ENCODE measurements around the gene S100A7A. TPM values are rescaled to one million over a fixed set of nuclear protein-coding genes. Genes with fewer than 3 reads are reported as not detected.

S100A7A gene
- total and polyA plus RNA-seq, 10 of the 15 experiments (the other 5 are each of a cell fraction or from before 2014, with no cell fraction given) = not detected

GRCh38 chr1:153375511-153375910 is 40.8 kb upstream of the S100A7A start, which contains the start of gene S100A12:
Gene S100A12 (minus strand): TSS chr1:153375621. CDS start chr1:153374592, 1,029 bp downstream.
- POLR2A ChIA-PET = no interaction called here

DNA sequence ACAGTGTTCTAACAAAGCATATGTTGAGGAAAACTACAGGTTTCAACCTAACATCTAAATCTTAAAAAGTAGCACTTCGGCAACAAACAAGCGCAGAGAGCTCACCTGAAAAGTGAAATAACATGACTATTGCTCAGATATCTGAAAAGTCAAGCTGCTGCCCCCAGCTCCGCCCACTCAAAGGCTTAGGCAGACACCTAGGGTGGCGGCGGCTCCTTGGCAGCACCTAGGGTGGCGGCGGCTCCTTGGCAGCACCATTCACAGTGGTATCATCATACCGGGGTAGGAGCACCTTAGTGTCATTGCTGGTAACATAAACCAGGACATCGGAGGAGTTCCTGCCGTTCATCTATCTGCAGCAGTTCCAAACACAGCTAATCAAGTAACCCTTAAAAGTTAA is 36.7 kb upstream of the S100A7A start:
- BruUV-seq (replicated peaks) = no TSS peak
- H2AFZ ChIP-seq (ENCODE audit: control insufficient read depth, low read depth, low read length) = no peak overlapping the region
- FAIRE-seq (no peak), ATAC-seq (no peak), DNase-seq (ENCODE audit: low read depth, low spot score) (no peak)
- TF ChIP-seq GABPA (IDR thresholded peaks at IDR 0.05; ENCODE audit: low read depth) (no peak), SPI1 (IDR thresholded peaks at IDR 0.05; ENCODE audit: borderline replicate concordance, insufficient read depth, low read depth, low read length) (no peak), SMARCA5 (IDR thresholded peaks at IDR 0.05) (no peak), ZNF592 (IDR thresholded peaks at IDR 0.05) (no peak)
- no peaks in the 10 kb centered on the region for H4K20me1 ChIP-seq (ENCODE audit: control insufficient read depth, insufficient read depth)
- in situ Hi-C loops (cut with MboI) (no loop called here), intact Hi-C loops (cut with micrococcal nuclease; ENCODE audit: unreplicated experiment) (no loop called here)
- no peak overlapping the region for H3K9ac ChIP-seq (ENCODE audit: control insufficient read depth, insufficient read depth, low read length)
- ChIA-PET CTCF (interaction anchor here (1.6 kb wide), 1 partner anchor 24 kb away, joined by 4 read pairs; no protein-coding TSS in a partner anchor), RAD21 (ENCODE audit: unreplicated experiment) (no interaction called here), POLR2A (no interaction called here), SMC1A (ENCODE audit: uncharacterized antibody, unreplicated experiment) (no interaction called here)
- H3K4me2 ChIP-seq (ENCODE audit: control insufficient read depth, insufficient read depth) = no peak overlapping the region
- H3K27ac ChIP-seq (ENCODE audit: control insufficient read depth, insufficient read depth) = no peak overlapping the region
- no peak overlapping the region for H3K4me3 ChIP-seq
- 42% methylated on average over 10 of the region's 10 CpGs for WGBS (ENCODE audit: insufficient coverage, insufficient replicate concordance, low lambda C conversion rate, missing lambda C conversion rate)
- no peaks in the 10 kb centered on the region for H3K79me2 ChIP-seq (ENCODE audit: control insufficient read depth, insufficient read depth, low read length)
- H3K4me1 ChIP-seq (ENCODE audit: control insufficient read depth, insufficient read depth, low read length) = no peaks in the 10 kb centered on the region
- no peaks in the 10 kb centered on the region for H3K36me3 ChIP-seq (ENCODE audit: control insufficient read depth in 2 of 2, insufficient read depth in 2 of 2, low read length in 1 of 2)
- H3K9me3 ChIP-seq (replicated peaks; ENCODE audit: control insufficient read depth, insufficient read depth, low read length) = no peaks in the 10 kb centered on the region
- peaks cover 0 to 2% of the 10 kb centered on the region in 2 experiments; a peak in 1 of 4 replicates for H3K27me3 ChIP-seq (replicated peaks in 1 of 2; ENCODE audit: control insufficient read depth in 2 of 2, insufficient read depth in 2 of 2, low read length in 1 of 2)

More at GRCh38 chr1:153375511-153375910, 40.8 kb upstream of the S100A7A start, which contains the start of gene S100A12:
- Histone ChIP-seq H3K79me2 (ENCODE audit: control insufficient read depth, insufficient read depth, low read length) (no peaks in the 10 kb centered on the region), H2AFZ (ENCODE audit: control insufficient read depth, low read depth, low read length) (no peak within 1 kb of the TSS), H3K27ac (ENCODE audit: control insufficient read depth, insufficient read depth) (no peak within 1 kb of the TSS), H3K9me3 (replicated peaks; ENCODE audit: control insufficient read depth, insufficient read depth, low read length) (no peaks in the 10 kb centered on the region), H3K27me3 (replicated peaks in 1 of 2; ENCODE audit: control insufficient read depth in 2 of 2, insufficient read depth in 2 of 2, low read length in 1 of 2) (no peaks in the 10 kb centered on the region), H4K20me1 (ENCODE audit: control insufficient read depth, insufficient read depth) (no peaks in the 10 kb centered on the region), H3K9ac (ENCODE audit: control insufficient read depth, insufficient read depth, low read length) (no peak within 1 kb of the TSS), H3K36me3 (ENCODE audit: control insufficient read depth in 2 of 2, insufficient read depth in 2 of 2, low read length in 1 of 2) (no peaks in the 10 kb centered on the region), H3K4me3 (no peak within 1 kb of the TSS), H3K4me1 (ENCODE audit: control insufficient read depth, insufficient read depth, low read length) (no peaks in the 10 kb centered on the region), H3K4me2 (ENCODE audit: control insufficient read depth, insufficient read depth) (no peak within 1 kb of the TSS)
- in situ Hi-C loops (cut with MboI) = no loop called here
- intact Hi-C loops (cut with micrococcal nuclease; ENCODE audit: unreplicated experiment) = no loop called here
- 0% methylated on average over 1 of the region's 1 CpG for WGBS (ENCODE audit: insufficient coverage, insufficient replicate concordance, low lambda C conversion rate, missing lambda C conversion rate)
- ChIA-PET SMC1A (ENCODE audit: uncharacterized antibody, unreplicated experiment) (no interaction called here), RAD21 (ENCODE audit: unreplicated experiment) (no interaction called here), CTCF (interaction anchor here (1.3 kb wide), 1 partner anchor 119 kb away, joined by 3 read pairs; no protein-coding TSS in a partner anchor)
- TF ChIP-seq RAD51 (IDR thresholded peaks at IDR 0.05) (no peak), TCF7 (IDR thresholded peaks at IDR 0.05; ENCODE audit: borderline replicate concordance) (no peak), ZNF207 (IDR thresholded peaks at IDR 0.05; ENCODE audit: borderline replicate concordance) (no peak), ZSCAN29 (IDR thresholded peaks at IDR 0.05) (no peak), MXI1 (IDR thresholded peaks at IDR 0.05; ENCODE audit: low read depth, low read length) (no peak), GATAD2B (conservative IDR thresholded peaks at IDR 0.05; ENCODE audit: low read depth) (no peak)
- BruUV-seq (replicated peaks) = no TSS peak
- FAIRE-seq = no peak
- DNase-seq (ENCODE audit: low read depth, low spot score) = no peak
- ATAC-seq = no peak

Measured in GM12878 (cell line).